Activated CD4-positive, alpha-beta T cell treated with anti-CD3 and anti-CD28 coated beads, Interleukin-2, amount 50 U/mL, for 1 hour (primary cell): ENCODE data around the gene WNT7B.

Experiments
- DNase-seq: peaks from one replicate; pipeline ENCODE4 v3.0.0-alpha.2; 2020

WNT7B gene

DNA sequence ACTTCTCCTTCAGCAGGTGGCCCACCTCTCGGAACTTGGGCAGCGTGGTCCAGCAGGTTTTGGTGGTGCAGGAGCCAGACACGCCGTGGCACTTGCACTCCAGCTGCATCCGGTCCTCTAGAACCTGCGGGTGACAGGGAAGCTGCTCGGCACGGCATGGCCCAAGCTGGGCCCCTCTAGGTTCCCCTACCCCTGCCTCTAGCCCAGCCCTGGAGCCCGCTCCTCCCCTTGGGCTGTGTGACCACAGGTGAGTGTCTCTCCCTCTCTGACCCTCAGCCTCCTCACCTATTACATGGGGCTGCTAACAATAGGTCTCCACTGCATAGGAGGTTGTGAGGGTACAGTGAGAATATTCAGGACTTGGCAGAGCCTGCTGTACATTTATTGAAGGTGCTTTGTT is 53.8 kb downstream of the WNT7B start:
- DNase-seq = no peak

DNA sequence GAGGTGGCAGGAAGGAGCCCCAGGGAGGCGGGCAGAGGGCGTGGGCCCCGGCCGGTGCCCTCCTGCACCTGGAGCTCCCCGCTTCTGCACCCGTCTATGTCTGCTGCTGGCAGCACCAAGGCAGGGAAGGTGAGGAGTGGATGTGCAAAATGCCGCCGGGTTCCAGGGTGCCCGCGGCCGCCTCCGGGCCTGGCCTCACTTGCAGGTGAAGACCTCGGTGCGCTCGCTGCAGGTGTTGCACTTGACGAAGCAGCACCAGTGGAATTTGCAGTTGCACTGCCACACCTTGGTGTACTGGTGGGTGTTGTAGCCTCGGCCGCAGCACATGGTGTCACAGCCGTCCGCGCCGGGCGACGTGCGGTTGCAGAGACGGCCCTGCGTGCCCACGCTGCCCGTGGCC is 54.3 kb downstream of the WNT7B start:
- DNase-seq = no peak

DNA sequence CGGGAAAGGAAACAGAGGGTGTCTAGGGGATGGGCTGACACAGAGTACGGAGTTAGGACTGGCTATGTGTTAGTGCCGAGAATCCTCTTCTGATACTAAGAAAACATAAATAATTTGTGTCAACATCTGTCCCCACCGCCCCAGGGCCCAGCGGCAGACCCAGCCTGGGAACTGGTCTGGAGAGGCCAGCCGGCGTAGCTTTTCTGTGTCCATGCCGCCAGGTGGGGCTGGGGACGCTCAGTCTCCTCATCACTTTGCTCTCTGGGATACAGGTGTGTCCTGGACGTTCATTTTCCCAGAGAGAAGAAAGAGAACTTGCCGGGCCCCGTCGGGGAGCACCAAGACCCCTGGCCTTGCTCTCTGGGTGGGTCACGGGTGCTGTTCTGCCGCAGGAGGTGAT is 54.7 kb downstream of the WNT7B start:
- DNase-seq = no peak

DNA sequence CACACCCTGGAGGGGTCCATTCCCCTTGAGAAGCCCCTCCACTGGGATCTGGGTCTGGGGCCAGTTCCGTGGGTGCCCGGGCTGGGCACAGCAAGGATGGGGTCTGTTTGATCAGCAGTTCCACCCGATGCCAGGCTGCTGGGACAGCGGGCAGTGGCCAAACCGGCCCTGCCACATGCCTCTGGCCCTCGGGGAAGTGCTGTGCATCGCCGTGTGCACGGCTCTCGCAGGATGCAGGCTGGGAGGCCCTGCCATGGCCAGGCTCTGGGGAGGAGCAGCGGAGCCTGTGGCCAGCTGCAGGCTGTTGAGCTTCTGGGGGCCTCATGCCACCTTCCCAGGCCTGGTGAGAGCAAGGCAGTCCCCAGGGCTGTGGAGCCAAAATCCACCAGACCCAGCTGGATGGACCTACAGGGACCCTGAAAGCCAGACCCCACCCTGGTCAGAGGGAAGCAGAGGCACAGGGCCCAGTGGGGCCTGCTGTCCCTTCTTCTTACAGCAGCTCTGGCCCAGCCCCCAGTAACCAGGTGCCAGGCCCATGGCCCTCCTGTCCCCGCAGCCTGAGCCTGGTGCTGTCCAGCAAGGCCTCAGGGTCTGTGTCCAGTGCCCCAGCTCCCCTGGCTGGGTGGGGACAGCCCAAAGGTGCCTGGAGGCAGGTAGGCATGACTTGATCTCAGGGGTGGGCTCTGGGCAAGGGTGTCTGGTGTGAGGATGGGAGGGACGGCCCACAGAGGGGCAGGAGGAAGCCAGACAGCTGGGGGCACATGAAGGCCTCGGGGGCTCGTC is 57.3 kb downstream of the WNT7B start:
- DNase-seq = no peak

DNA sequence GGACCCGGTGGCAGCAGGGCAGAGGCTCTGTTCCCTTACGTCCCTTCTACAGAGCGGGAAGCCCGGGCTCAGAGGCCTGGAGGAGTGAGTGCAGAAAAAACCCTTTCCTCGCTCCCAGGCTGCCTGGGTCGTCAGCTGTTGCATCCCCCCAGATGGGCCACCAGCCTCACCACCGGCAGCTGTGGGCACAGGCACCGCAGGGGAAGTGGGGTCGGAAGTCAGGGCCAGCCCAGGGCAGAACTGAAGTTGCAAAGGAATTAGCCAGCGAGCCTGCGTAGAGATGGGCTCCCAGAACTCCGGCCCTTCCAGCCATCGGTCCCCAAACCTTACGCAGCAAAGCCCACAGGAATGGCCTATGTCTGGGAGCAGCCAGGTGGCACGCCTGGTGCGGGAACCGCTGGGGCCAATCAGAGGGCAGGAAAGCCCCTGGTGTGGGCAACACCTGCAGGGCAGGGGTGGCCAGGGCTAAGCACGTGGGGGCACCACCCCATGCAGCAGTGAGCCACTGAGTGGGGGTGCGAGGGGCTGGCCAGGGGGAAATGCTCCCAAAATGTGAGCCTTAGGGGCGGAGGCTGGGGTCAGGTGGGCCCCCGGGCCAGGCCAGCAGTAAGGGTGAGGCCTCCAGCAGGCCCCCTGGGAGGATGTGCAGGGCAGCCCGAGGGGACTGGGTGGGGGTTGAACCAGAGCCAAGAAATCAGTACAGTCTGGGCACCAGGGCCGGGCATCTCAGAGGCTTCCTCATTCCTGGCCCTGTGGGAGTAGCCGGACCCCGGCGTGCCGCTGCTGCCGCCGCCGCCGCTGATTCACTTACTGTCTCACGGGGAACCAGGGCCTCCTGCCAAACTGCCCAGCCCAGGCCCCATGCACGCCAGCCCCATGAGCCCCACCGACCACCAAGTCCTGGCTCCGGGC is 58.2 kb downstream of the WNT7B start:
- DNase-seq = no peak

DNA sequence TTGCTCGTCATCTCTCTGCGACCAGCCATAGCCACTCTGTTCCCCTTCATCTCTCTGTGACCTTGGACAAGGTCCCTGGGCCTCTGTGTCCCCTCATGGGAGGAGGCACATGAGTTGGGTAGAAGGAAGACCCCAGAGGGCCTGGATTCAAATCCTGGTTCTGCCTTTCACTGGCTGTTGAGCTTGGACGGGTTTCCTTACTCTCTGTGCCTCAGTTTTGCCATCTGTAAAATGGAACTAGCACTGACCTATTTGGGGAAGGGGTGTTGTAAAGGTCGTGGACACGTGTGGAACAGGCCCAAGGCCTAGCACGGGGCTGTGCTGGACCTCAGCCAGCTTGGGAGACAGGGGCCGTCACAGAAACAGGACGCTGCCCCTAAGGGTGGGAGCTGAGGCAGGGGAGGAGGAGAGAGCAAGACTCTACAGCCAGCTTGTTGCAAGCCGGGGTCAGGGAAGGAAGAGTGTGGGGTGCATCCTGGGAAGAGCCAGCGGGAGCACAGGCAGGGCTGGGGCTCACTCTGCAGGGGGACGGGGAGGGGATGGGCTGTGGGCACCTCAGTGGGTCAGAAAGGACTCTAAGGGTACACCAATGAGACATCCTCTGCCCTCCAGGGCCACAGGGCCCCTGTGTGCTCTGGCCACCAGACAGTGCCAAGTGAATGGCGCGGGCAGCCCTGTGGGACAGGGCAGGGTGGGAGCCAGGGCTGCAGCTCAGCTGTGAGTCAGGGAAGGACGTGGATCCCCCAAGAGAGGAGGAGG is 59.1 kb downstream of the WNT7B start:
- DNase-seq = no peak

DNA sequence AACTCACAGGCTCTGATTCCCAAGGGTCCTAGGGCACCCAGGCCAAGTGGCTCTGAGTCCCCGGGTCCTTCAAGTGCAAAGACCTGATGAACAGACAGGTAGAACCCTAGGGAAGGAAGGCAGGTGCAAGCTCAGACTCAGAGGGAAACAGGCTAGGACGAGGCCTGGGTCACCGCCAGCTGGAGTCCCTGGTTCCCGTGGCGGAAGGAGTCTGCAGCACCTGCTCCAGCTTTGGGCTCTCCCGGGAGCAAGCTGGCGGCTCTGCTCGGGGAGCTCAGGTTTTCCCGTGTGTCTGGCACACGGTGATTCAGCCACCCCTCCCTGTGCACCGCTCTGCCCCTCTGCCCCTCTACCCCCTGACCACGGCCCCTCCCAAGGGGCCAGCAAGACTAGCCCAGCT is 59.8 kb downstream of the WNT7B start:
- no peak for DNase-seq

DNA sequence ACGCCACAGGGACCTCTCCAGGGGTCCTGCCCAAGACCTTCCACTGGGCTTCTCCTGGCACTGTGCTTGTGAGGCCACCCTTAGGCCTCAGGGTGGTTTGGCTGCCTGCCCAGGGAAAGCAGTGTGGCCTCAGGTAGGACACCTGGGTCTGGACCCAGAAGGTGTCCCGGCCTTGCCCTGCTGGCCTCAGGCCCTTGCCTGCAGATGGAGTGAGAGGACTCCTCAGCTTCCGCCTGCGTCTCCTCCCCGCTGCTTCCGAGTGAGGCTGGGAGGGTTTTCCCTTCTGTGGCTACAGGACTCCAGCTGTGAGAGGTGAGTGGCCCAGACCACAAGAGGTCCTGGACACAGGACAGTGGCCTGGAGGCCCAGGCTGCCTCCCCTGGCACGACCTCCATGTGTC is 60.4 kb downstream of the WNT7B start:
- DNase-seq = no peak

DNA sequence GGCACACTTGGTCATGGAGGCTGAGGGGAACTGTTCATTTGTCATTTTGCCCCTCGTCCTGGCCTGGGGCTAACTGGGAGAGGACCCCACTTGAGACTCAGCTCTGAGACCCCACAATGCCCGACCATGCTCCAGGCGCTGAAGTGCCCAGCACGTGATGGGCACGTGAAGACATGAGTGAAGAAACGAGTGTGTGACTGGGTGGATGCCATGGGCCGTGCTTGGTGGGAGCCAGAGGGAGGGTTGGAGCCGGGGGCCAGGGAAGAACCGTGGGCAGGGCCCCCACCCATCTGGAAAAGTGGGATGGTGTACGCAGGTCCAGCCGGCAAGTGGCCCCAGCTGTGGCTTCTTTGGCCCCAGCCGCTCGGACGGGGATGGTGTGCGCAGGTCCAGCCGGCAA is 61.1 kb downstream of the WNT7B start:
- DNase-seq = no peak

DNA sequence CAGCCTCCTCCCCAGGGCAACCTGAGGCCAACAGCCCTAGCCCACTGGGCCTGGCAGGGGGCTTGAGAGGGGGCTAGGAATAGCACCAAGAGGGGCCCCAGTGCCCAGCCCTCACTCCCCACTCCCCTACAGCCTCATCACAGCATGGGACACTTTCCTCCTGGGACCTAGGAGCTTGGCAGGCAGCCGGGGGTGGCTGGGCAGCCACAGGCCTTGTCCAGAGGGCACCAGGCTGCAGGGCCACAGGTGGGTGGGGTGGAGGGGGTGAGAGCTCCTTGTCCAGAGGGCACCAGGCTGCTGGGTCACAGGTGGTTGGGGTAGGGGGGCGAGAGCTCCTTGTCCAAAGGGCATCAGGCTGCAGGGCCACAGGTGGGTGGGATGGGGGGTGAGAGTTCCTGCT is 61.8 kb downstream of the WNT7B start:
- DNase-seq = no peak

DNA sequence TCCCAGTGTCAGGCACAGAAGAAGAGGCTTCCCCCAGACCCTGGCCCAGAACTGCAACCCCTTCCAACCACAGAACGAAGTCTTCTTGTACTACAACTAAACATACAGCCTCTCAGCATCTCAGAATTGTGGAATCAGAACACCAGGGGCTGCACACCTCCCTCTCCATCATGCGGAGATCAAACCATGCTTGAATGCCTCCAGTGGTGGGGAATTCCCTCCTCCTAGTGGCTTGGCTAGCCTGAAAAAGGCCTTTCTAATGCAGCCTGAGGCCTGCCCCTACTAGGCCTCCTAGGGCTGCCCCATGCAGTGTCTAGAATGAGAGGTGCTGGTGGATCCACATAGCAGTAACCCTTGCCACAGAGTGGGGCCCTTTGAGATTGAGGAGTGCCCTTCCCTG is 62.7 kb downstream of the WNT7B start:
- DNase-seq = no peak

DNA sequence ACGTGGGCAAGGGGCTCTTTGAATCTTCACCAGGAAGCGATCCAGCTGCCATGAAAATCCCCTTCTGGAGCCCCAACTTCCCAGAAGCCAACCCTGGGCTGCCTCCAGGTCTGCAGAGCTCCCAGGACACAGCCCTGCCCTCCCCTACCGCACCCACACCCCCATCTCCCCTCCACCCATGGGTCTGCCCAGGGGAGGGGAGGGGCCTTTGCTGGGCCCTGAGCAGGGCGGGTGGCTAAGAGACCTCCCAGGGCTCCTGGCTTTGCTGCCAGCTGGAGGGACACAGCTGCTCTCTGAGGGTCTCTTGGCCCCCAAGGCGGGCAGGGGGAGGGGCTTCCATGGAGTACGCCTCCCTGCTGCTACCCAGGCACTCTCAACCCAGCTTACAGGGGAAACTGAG is 64.1 kb downstream of the WNT7B start:
- no peak for DNase-seq

DNA sequence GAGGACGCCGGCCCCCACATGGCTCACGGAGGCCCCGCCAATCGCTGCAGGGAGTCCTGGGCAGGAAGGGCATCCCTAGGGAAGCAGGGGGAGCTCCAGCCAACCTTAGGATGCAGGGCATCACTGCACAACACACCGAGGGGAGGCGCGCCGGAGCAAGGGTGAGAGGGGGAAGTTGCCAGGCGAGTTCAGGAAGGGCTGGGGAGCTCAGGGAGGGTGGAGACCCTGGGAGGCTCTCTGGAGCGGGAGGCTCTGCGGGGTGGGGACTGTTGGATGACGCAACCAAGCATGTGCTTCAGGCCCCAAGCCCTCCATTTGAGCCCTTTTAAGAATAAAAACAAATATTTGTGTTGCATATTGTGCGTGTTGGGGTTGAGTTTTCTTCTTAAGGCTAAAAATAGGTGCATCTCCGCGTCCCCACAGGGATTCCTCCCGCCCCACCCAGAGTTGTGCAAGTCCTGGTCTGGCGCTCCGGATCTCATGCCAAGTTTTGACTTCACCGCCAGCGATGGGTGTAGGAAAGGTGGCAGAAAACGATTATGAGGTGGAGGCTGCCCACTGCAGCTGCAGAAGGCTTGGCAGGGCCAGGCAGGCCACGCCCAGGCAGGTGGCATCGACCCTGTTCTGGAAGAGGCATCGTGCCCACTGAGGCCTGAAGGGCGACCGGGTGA is 65.2 kb downstream of the WNT7B start:
- DNase-seq = no peak

DNA sequence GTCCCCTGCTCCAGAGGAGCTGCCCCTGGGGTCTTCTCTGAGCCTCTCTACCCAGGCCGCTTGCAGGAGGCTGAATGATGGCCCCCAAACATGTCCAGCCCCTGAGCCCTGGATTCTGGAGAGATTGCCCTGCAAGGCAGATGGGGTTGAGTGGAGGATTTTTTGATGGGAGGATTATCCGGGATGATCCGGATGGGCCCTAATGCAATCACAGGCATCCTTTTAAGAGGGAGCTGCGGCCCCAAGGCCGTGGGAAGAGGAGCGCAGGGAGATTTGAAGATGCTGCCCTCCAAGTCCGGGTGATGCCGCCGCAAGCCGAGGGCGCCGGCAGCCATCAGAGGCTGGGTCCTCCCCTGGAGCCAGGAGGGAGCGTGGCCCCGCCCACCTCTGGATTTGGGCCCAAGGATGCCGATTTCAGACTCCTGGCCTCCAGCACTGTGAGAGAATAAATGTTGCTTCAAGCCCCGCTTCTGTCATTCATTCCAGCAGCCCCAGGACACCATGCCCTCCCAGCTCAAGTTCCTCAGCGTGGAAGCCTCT is 66.0 kb downstream of the WNT7B start:
- DNase-seq = no peak

DNA sequence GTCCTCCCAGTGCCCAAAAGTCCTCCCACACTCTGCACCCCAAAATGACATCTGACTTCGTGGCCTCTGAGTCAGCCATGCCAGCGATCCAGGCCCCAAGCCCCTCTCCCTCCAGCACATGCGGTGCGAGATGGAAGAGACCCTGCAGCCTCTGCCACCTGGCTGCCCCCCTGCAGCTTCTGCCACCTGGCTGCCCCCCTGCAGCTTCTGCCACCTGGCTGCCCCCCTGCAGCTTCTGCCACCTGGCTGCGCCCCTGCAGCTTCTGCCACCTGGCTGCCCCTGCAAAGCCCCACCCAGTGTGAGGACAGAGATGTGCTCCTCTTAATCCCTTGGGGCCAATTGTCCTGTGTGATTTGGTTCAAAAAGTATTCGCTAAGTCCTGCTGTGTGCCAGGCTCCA is 68.0 kb downstream of the WNT7B start:
- DNase-seq = no peak

DNA sequence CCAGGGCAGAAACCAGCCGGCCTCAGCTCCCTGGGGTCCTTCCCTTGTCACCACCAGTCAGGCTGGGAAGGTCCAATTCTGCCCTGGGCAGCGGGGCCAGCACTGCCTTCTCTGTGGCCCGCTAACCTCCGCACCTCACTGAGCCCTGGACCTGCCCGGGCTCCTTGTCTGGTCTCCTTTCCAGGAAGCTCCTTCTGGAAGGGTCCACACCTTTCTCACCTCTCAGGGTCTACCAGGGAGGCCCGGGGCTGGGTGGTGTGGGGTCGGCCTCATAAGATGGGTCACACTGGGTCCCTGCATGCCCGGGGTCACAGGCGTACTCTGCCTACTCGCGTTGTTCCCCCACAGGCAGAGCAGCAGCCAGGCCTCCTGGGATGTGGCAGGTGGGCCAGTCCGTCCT is 69.0 kb downstream of the WNT7B start:
- DNase-seq = no peak

DNA sequence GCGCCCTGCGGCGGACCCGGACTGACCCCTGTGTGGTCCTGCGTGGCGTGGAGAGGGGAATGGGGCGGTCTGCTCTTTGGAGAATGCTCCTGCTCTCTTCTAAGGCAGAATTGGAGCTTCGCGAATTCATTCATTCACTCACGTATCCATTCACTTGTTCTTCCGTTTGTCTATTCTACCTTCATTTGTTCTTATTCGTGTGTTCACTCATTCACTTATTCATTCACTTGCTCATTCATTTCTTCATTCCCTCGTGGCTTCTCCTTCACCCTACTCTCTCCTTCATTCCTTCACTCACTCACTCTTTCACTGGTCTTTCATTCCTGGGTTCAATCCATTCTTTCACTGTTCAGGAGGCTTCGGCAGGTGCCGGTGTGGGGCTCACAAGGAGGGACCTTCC is 69.6 kb downstream of the WNT7B start:
- no peak for DNase-seq

DNA sequence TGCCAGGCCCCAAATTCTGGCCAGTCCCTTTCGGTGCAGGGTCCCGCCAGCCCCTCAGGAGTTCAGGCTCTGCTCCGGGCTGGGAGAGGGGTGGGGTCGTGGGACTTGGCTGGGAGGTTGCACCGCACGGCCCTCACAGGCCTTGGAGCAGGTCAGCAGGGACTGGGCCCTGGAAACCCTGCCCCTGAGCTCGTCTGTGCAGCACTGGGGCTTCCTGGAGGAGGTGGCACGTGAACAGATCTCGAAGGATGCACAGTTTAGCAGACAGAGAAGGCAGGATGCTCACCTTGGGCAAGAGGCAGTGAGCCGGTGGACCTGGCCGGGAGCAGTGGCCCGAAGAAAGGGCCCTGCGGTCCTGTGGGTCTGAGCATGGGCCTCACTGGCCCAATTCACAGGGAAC is 70.0 kb downstream of the WNT7B start:
- no peak for DNase-seq

DNA sequence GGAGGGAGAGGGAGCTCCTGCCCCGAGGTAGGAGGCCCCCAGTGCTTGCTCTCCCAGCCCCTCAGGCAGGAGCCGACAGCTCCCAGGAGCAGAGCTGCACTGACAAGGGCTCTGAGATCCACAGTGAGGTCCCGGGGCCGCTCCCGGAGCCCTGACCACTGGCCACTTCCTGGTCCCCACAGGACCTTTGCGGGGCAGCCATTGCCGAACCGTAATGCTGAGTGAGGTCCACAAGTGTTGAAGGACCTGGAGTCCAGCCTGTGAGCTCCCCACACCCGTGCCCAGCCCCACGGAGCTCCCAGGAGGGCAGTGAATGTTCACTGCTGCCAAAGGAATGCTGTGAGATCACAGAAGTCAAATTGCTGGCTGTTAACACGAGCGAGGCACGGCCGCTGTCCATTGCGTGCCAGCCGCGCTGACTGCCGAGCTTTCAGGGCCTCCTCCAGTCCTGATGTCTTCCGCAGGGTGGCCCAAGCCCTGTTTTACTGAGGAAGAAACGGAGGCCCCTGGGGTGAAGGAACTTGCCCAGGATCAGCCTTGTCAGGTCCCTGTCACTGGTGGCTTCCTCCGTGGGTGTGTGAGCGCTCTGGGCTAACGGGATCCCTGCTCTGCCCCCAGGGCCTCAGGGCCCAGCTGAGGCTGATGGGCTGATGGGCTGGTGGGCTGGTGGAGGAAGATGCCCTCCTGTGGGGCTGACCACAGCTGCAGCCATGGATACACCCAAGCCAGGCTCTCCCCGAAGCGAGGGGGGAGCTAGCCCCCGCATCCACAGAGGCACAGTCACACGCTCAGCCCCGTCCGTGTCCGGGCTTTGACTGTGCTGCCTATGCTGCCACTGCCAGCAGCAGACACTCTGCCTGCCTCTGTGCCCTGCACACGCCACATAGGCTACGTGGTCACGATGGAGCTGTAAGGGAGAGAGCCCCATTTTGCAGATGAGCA is 70.8 kb downstream of the WNT7B start:
- no peak for DNase-seq

DNA sequence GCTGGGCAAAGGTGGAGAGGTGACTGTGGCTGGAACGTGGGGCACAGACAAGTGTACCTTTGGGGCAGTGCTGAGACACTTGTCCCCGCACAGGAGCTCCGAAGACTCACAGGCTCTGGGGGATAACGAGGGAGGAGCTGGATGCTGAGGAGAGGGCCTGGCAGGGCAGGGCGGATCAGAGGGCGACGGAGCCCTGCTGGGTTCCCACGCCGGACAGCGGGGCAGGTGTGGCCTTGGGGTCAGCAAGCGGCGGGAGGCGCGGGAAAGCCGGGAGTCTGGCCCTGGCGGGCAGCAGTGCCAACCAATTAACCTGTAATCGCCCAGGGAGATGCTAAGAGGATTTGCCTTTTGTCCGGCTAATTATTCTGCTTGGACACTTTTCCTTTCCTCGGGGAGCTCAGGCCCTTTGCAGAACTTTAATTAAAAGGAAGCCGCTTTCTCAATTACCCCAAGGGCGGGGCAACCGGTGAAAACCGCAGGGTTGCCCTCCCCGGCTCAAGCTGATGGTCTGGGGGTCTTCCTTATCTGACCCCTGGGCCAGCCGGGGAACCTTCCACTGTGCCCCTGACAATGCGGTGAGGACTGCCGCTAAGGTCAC is 71.5 kb downstream of the WNT7B start:
- DNase-seq = no peak

DNA sequence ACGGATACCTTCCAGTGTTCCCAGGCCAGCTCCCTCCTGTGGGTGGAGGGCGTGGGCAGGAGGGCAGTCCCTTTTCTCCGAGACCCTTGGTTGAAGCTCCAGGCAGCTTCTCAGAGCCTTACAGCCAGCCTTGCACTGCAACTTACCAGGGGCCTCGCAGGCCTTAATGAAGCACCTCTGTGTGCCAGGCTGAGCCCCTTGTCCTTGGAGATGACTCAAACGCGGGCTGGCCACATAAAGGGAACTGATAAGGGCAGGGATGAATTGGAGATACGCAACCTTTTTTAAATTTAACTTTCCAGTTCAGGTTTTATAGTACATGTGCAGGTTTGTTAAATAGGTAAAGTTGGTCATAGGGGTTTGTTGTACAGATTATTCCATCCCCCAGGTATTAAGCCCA is 72.7 kb downstream of the WNT7B start:
- DNase-seq = no peak
